Neural progenitor cell (in vitro differentiated cells): ENCODE results near the gene RHBDD1.

Experiments
- EZH2 ChIP-seq: fragments of 200-600 bp; sonication (generic); IDR thresholded peaks from 2 replicates; pipeline ENCODE4 v1.6.1; 2017; ENCODE audit warnings: antibody characterized with exemption, mild to moderate bottlenecking, moderate library complexity
- EZH2phosphoT487 ChIP-seq: fragments of 200-600 bp; sonication (generic); IDR thresholded peaks from 2 replicates; pipeline ENCODE4 v1.6.1; 2017; ENCODE audit warnings: antibody characterized with exemption
- TF ChIP-seq, protein P1 (sequence below): fragments of 200-600 bp; sonication (generic); IDR thresholded peaks from 2 replicates; pipeline ENCODE4 v1.5.1; 2017; ENCODE audit warnings: antibody characterized with exemption, mild to moderate bottlenecking

GRCh38 chr2:226797289-226797988 is 38.4 kb upstream of the RHBDD1 start:
- TF ChIP-seq, protein P1, sequence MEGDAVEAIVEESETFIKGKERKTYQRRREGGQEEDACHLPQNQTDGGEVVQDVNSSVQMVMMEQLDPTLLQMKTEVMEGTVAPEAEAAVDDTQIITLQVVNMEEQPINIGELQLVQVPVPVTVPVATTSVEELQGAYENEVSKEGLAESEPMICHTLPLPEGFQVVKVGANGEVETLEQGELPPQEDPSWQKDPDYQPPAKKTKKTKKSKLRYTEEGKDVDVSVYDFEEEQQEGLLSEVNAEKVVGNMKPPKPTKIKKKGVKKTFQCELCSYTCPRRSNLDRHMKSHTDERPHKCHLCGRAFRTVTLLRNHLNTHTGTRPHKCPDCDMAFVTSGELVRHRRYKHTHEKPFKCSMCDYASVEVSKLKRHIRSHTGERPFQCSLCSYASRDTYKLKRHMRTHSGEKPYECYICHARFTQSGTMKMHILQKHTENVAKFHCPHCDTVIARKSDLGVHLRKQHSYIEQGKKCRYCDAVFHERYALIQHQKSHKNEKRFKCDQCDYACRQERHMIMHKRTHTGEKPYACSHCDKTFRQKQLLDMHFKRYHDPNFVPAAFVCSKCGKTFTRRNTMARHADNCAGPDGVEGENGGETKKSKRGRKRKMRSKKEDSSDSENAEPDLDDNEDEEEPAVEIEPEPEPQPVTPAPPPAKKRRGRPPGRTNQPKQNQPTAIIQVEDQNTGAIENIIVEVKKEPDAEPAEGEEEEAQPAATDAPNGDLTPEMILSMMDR = no peak
- no peak for TF ChIP-seq EZH2
- no peak for TF ChIP-seq EZH2phosphoT487
